ENCODE results near the gene TRMT44.

GRCh38 chr4:8443801-8444200 is 3.2 kb downstream of the TRMT44 start:
- TF ChIP-seq CTCF (conservative IDR thresholded peaks at IDR 0.05; ENCODE audit: low read depth, low read length) (no peak), EZH2 (IDR thresholded peaks at IDR 0.05; ENCODE audit: borderline replicate concordance, low read depth, low read length, poor library complexity, severe bottlenecking) (no peak)

Measured in A673 (cell line).